Retinal pigment epithelial cell (primary cell): Measurements from ENCODE around the gene ANKRD52.
"Not testable (repeated sequence)": the region's sequence is repeated elsewhere in the genome, so short reads cannot be mapped to it uniquely, and the experiment has no call there.

Source experiments
- DNase-seq: peaks from one replicate; pipeline ENCODE4 v3.0.0-alpha.2; 2010; ENCODE audit warnings: low read depth
- H3K4me3 ChIP-seq: 2 replicates; pipeline ENCODE4 v1.5.1; 2011; ENCODE audit warnings: mild to moderate bottlenecking, low read length, control low read depth, moderate library complexity
- TF ChIP-seq, protein P1 (sequence below): conservative IDR thresholded peaks from 2 replicates; pipeline ENCODE4 v1.5.1; 2011; ENCODE audit warnings: low read depth, low read length, control low read depth, inconsistent platforms

Gene ANKRD52

DNA sequence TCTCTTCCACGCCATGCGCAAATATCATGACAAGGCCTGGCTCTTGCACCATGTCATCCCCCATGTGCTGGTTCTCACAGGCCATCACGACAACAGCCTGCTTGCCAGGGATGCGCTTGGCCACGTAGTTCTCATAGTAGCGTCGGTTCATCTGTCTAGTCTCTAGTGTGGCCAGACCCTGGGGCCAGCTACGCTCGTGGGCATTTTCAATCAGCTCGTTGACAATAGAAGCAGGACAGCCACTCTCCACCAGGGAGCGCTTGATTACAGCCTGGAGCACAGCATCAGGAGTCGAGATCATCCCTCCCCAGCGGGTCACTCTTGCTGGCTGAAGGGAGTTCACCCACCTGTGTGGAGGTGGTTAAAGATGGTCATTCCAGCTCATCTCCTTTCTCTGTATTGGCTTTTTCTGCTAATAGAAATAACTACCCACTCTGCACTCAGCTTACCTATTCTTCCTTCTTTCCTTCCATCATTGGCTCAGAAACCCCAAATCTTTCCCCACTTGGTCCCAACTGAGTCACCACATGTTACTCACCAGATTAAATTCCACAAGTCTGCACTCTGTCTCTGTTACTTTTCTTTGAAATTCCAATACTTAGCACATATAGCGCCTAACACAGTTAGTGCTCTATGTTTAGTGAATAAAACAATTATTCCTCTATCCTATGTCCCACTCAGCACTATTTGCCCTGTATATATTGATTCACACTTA is 51.6 kb downstream of the ANKRD52 start:
- TF ChIP-seq, protein P1, sequence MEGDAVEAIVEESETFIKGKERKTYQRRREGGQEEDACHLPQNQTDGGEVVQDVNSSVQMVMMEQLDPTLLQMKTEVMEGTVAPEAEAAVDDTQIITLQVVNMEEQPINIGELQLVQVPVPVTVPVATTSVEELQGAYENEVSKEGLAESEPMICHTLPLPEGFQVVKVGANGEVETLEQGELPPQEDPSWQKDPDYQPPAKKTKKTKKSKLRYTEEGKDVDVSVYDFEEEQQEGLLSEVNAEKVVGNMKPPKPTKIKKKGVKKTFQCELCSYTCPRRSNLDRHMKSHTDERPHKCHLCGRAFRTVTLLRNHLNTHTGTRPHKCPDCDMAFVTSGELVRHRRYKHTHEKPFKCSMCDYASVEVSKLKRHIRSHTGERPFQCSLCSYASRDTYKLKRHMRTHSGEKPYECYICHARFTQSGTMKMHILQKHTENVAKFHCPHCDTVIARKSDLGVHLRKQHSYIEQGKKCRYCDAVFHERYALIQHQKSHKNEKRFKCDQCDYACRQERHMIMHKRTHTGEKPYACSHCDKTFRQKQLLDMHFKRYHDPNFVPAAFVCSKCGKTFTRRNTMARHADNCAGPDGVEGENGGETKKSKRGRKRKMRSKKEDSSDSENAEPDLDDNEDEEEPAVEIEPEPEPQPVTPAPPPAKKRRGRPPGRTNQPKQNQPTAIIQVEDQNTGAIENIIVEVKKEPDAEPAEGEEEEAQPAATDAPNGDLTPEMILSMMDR: peak; percentile 82
- no peak overlapping the region for H3K4me3 ChIP-seq
- no peak for DNase-seq

DNA sequence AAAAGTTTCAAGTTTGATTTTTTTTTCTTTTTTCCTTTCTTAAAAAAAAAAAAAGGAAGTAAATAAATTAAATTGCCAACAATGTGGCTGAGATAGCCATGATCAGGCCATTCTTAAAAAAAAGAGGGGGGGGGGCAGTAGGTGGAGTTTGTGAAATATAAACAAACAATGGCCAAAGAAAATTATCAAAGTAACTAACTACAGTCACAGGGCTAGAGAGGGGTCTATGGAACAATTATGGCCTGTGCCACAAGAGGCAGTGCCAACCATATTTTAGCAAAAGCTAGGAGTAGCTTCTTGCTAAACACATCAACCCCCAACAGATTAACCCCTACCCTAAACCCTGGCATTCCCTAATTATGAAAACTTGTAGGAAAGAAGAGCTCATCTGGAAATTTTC is 52.7 kb downstream of the ANKRD52 start:
- DNase-seq: no peak
- TF ChIP-seq, protein P1: no peak
- no peak overlapping the region for H3K4me3 ChIP-seq

DNA sequence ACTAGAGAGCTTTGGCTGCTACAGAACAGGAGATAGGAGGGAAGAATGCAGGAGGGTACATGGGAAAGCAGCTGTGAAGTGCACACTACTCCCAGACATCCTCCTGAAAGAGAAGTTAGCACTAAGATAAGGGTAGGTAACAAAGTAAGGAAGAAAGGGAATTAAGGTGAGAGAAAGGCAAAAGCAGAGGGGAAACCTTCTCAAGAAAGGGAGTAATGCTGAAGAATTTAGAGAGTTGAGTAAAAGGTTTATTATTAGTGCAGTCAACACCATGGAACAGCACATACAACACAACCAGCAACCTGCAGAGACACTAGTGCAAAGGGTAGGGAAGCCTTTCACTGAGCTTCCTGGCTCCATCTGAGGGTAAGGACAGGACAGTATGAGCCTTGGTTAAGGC is 53.9 kb downstream of the ANKRD52 start:
- DNase-seq: no peak
- H3K4me3 ChIP-seq: no peak overlapping the region
- TF ChIP-seq, protein P1: no peak

DNA sequence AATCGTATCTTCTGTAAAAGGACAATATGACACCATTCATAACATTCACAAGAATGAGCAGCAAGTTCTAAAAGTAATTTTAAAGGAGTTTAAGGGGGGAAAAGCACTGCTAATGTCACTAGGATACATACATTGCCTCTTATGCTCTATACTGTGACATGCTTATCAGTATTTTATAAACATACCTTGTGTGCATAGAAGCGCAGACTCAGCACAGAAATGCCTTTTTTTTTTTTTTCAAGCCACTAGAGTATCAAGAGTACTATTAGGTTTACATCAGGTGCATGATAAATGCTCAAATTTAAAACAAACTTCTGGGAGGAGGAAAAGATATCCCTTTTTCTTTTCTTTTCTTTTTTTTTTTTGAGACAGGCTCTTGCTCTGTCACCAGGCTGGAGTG is 55.3 kb downstream of the ANKRD52 start:
- TF ChIP-seq, protein P1: no peak
- H3K4me3 ChIP-seq: no peak overlapping the region
- DNase-seq: no peak

DNA sequence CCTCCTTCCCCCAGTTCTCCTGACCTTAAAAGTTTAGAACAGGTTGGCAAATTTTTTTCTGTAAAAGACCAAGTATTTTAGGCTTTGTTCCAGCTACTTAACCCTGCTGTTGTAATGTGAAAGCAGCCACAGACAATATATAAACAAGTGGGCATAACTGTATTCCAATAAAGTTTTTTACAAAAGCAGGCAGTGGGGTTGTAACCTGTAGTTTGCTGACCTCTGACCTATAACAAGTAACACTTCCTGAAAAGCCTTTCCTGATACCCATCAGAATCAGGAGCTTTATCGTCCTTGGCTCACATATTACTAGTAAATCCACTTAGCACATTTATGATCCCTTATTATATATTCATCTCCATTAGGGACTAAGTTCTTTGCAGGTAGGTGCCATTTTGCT is 55.8 kb downstream of the ANKRD52 start:
- DNase-seq: no peak
- no peak overlapping the region for H3K4me3 ChIP-seq
- TF ChIP-seq, protein P1: no peak

DNA sequence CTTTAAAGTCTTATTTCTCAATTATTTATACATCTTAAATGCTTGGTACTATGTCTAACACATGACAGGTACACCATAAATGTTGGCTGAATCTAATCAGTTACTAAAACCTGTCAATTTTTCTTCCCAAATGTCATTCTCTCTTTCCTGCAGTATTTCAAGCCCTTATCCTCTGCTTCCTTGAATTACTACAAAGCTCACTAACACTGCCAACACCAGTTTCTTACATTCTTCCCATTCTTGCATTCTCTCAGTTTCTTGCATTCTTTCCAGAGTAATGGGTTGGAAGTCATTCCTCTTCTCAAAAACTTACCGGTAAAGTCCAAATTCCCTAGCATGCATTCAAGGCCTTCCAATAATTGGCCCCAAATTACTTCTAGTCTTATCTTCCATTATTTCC is 59.3 kb downstream of the ANKRD52 start:
- no peak overlapping the region for H3K4me3 ChIP-seq
- DNase-seq: no peak
- TF ChIP-seq, protein P1: no peak

DNA sequence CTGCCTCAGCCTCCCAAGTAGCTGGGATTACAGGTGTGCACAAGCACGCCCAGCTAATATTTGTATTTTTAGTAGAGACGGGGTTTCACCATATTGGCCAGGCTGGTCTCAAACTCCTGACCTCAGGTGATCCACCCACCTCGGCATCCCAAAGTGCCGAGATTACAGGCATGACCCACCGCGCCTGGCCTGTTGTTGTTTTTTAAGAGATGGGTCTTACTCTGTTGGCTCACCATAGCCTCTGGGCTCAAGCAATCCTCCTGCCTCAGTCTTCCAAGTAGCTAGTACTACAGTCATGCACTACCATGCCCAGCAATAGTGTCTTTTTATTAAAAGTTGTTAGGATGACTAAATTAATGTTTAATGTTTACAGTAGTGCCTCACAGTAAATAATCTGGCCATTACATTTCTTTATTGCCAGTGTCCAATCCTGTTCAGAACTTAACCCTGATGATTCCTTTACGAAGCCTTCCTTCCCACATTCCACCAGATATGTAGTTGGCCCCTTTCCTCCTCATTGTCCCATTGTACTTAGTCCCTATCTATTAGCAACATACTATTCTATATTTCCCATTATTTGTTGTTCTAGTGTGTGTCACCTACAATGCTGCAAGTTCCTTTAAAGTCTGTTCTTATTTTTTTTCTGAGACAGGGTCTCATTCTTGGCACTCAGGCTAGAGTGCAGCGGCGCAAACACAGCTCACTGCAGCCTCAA is 60.1 kb downstream of the ANKRD52 start:
- no peak overlapping the region for H3K4me3 ChIP-seq
- TF ChIP-seq, protein P1: no peak
- no peak for DNase-seq

DNA sequence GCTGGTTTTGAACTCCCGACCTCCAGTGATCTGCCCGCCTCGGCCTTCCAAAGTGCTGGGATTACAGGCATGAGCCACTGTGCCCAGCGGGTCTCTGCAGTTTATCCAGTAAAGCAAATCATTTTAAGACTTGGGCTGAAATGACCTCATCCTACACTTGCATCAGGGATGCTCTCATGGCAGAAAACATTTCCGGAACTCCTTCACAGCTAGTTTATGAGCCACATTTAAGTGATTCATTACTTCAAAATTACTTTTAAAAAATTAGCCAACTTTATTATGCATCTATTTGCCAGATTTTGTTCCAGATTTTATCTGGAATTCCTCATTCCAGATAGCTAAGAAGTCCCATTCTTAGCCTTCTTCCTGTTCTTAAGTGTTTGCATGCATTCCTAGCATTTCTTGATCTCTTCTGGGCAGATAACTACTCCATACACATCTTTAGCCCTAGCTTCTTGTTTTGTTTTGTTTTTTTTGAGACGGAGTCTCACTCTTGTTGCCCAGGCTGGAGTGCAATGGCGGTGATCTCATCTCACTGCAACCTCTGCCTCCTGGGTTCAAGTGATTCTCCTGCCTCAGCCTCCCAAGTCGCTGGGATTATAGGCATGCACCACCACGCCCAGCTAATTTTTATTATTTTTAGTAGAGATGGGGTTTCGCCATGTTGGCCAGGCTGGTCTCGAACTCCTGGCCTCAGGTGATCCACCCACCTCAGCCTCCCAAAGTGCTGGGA is 61.2 kb downstream of the ANKRD52 start:
- DNase-seq: peak; percentile 18
- not testable (repeated sequence) for H3K4me3 ChIP-seq
